Glomerular visceral epithelial cell (primary cell): ENCODE measurements around the gene ST6GALNAC3.
"Not testable (repeated sequence)": the region's sequence is repeated elsewhere in the genome, so short reads cannot be mapped to it uniquely, and the experiment has no call there.

ENCODE experiments used
- DNase-seq: peaks from one replicate; pipeline ENCODE4 v3.0.0-alpha.2; 2016; ENCODE audit errors: extremely low spot score

ST6GALNAC3 gene

GRCh38 chr1:76106719-76107235 is 32.2 kb downstream of the ST6GALNAC3 start:
- no peak for DNase-seq

GRCh38 chr1:76109404-76109803 is 34.9 kb downstream of the ST6GALNAC3 start:
- no peak for DNase-seq

GRCh38 chr1:76109901-76110560 is 35.5 kb downstream of the ST6GALNAC3 start:
- no peak for DNase-seq

GRCh38 chr1:76110666-76111065 is 36.1 kb downstream of the ST6GALNAC3 start:
- no peak for DNase-seq

- DNase-seq = not testable (repeated sequence)
Measured at GRCh38 chr1:76112321-76112720, 37.8 kb downstream of the ST6GALNAC3 start.

GRCh38 chr1:76113446-76113845 is 38.9 kb downstream of the ST6GALNAC3 start:
- DNase-seq = no peak

- DNase-seq = no peak
Measured at GRCh38 chr1:76115171-76115570, 40.6 kb downstream of the ST6GALNAC3 start.

GRCh38 chr1:76121850-76122249 is 47.3 kb downstream of the ST6GALNAC3 start:
- no peak for DNase-seq

GRCh38 chr1:76122271-76122670 is 47.7 kb downstream of the ST6GALNAC3 start:
- DNase-seq = no peak

GRCh38 chr1:76123411-76124064 is 49.0 kb downstream of the ST6GALNAC3 start:
- not testable (repeated sequence) for DNase-seq

GRCh38 chr1:76124196-76124595 is 49.6 kb downstream of the ST6GALNAC3 start:
- DNase-seq = no peak

GRCh38 chr1:76125473-76126219 is 51.1 kb downstream of the ST6GALNAC3 start:
- no peak for DNase-seq

- DNase-seq = no peak
Measured at GRCh38 chr1:76128096-76128495, 53.5 kb downstream of the ST6GALNAC3 start.

- DNase-seq = no peak
Measured at GRCh38 chr1:76129731-76130130, 55.2 kb downstream of the ST6GALNAC3 start.

- DNase-seq = no peak
Measured at GRCh38 chr1:76130992-76131391, 56.4 kb downstream of the ST6GALNAC3 start.

GRCh38 chr1:76133977-76134376 is 59.4 kb downstream of the ST6GALNAC3 start:
- no peak for DNase-seq

- no peak for DNase-seq
Measured at GRCh38 chr1:76135835-76136234, 61.3 kb downstream of the ST6GALNAC3 start.

GRCh38 chr1:76136894-76137293 is 62.3 kb downstream of the ST6GALNAC3 start:
- no peak for DNase-seq

GRCh38 chr1:76137746-76138145 is 63.2 kb downstream of the ST6GALNAC3 start:
- DNase-seq = no peak

GRCh38 chr1:76138217-76138616 is 63.7 kb downstream of the ST6GALNAC3 start:
- DNase-seq = no peak

GRCh38 chr1:76140227-76140626 is 65.7 kb downstream of the ST6GALNAC3 start:
- no peak for DNase-seq

- DNase-seq = no peak
Measured at GRCh38 chr1:76141929-76142328, 67.4 kb downstream of the ST6GALNAC3 start.
